HepG2 (cell line): ENCODE results near the gene GGCT. TPM values are rescaled to one million over a fixed set of nuclear protein-coding genes. Genes with fewer than 3 reads are reported as not detected.
A peak's percentile ranks its signal among the peaks of the same experiment; 100 is the strongest.

Experiments used
- ATF7 ChIP-seq, 2 experiments: fragments of 450-650 bp in 1 of 2; sonication (generic) in 1 of 2; formaldehyde crosslinking in 1 of 2; IDR thresholded peaks; 2 replicates each; pipeline versions ENCODE4 v1.4.0 to v1.6.1; 2016 to 2020; ENCODE audit warnings: antibody characterized with exemption in 1 of 2, mild to moderate bottlenecking in 1 of 2, missing genetic modification reagents in 1 of 2
- CHCHD3 ChIP-seq: sonication (generic); formaldehyde crosslinking; IDR thresholded peaks from 2 replicates; pipeline ENCODE4 v1.8.0; 2022; ENCODE audit warnings: mild to moderate bottlenecking, missing genetic modification reagents, moderate library complexity
- CREM ChIP-seq, 2 experiments: sonication (generic) in 1 of 2; formaldehyde crosslinking in 1 of 2; IDR thresholded peaks; 2 replicates each; pipeline versions ENCODE4 v1.4.0 to v1.6.1; 2016 to 2020; ENCODE audit warnings: antibody characterized with exemption in 1 of 2, mild to moderate bottlenecking in 1 of 2, missing genetic modification reagents in 1 of 2
- ETV5 ChIP-seq: IDR thresholded peaks from 2 replicates; pipeline ENCODE4 v1.6.1; 2018; ENCODE audit warnings: missing biosample characterization, missing genetic modification reagents, inconsistent platforms, borderline replicate concordance
- FOXK1 ChIP-seq: sonication (generic); formaldehyde crosslinking; IDR thresholded peaks from 2 replicates; pipeline ENCODE4 v1.4.0; 2020; ENCODE audit warnings: low read depth, missing genetic modification reagents, borderline replicate concordance
- MBD4 ChIP-seq: IDR thresholded peaks from 2 replicates; pipeline ENCODE4 v1.6.1; 2012; ENCODE audit warnings: low read length, inconsistent platforms, borderline replicate concordance
- NFIC ChIP-seq: IDR thresholded peaks from 2 replicates; pipeline ENCODE4 v1.6.1; 2012; ENCODE audit warnings: mild to moderate bottlenecking, low read length, inconsistent platforms
- SETDB1 ChIP-seq: sonication (generic); formaldehyde crosslinking; IDR thresholded peaks from 2 replicates; pipeline ENCODE4 v1.5.1; 2020; ENCODE audit warnings: missing genetic modification reagents, mild to moderate bottlenecking, borderline replicate concordance
- SNAI1 ChIP-seq: sonication (generic); formaldehyde crosslinking; IDR thresholded peaks from 2 replicates; pipeline ENCODE4 v1.5.0; 2020; ENCODE audit warnings: mild to moderate bottlenecking, missing genetic modification reagents, borderline replicate concordance
- STAG1 ChIP-seq: sonication (generic); formaldehyde crosslinking; IDR thresholded peaks from 2 replicates; pipeline ENCODE4 v1.4.0; 2020; ENCODE audit warnings: missing genetic modification reagents
- YEATS2 ChIP-seq: sonication (generic); formaldehyde crosslinking; IDR thresholded peaks from 2 replicates; pipeline ENCODE4 v1.4.0; 2020; ENCODE audit warnings: missing genetic modification reagents, borderline replicate concordance
- ZFP37 ChIP-seq: sonication (generic); formaldehyde crosslinking; IDR thresholded peaks from 2 replicates; pipeline ENCODE4 v1.4.0; 2020; ENCODE audit warnings: missing genetic modification reagents, borderline replicate concordance
- ZNF441 ChIP-seq: sonication (generic); formaldehyde crosslinking; IDR thresholded peaks from 2 replicates; pipeline ENCODE4 v1.7.0; 2021; ENCODE audit warnings: missing genetic modification reagents, borderline replicate concordance
- ZNF552 ChIP-seq: sonication (generic); formaldehyde crosslinking; IDR thresholded peaks from 2 replicates; pipeline ENCODE4 v1.9.0; 2022; ENCODE audit warnings: missing genetic modification reagents, mild to moderate bottlenecking, borderline replicate concordance
- ZNF878 ChIP-seq: sonication (generic); formaldehyde crosslinking; IDR thresholded peaks from 2 replicates; pipeline ENCODE4 v1.8.1; 2023; ENCODE audit warnings: mild to moderate bottlenecking, missing genetic modification reagents, moderate library complexity
- polyA plus RNA-seq, 8 experiments: library from polyadenylated mRNA; depleted of rRNA in 3 of 8; stranded (reverse) in 7 of 8; unstranded in 1 of 8; fragments of >200 nt; fragmentation: Illumina TruSeq in 4 of 8; extraction: Trizol in 4 of 8; gene quantifications; 2 replicates each; pipeline versions ENCODE4 v1.2.1 to v1.2.3, GENCODE V29; 2011 to 2016; ENCODE audit warnings: low read depth in 4 of 8, missing spikeins in 1 of 8, mixed read lengths in 1 of 8; ENCODE audit not compliant: insufficient read depth in 1 of 8
- total RNA-seq, 5 experiments: library from RNA; depleted of rRNA; stranded (reverse); fragments of >200 nt; fragmentation: Illumina TruSeq; extraction: Trizol; gene quantifications; 2 replicates each; pipeline ENCODE4 v1.2.3, GENCODE V29; 2016; ENCODE audit warnings: low read depth in 1 of 5
- TF ChIP-seq, protein P1 (sequence below): sonication (generic); formaldehyde crosslinking; conservative IDR thresholded peaks from 2 replicates; pipeline ENCODE4 v1.8.0; 2022; ENCODE audit warnings: missing genetic modification reagents
- TF ChIP-seq, protein P2 (sequence below): sonication (generic); formaldehyde crosslinking; IDR thresholded peaks from 2 replicates; pipeline ENCODE4 v1.5.1; 2020; ENCODE audit warnings: missing genetic modification reagents, mild to moderate bottlenecking, borderline replicate concordance
- TF ChIP-seq, protein P3 (sequence below): sonication (generic); formaldehyde crosslinking; IDR thresholded peaks from 2 replicates; pipeline ENCODE4 v1.4.0; 2020; ENCODE audit warnings: missing genetic modification reagents
- TF ChIP-seq, protein P4 (sequence below): sonication (generic); formaldehyde crosslinking; conservative IDR thresholded peaks from 2 replicates; pipeline ENCODE4 v1.4.0; 2020; ENCODE audit warnings: mild to moderate bottlenecking, missing genetic modification reagents, moderate library complexity

Gene GGCT
- total and polyA plus RNA-seq, 2 of the 13 experiments (the other 11 are each of a cell fraction or from before 2014, with no cell fraction given), result 19.5 to 78.3 TPM

DNA sequence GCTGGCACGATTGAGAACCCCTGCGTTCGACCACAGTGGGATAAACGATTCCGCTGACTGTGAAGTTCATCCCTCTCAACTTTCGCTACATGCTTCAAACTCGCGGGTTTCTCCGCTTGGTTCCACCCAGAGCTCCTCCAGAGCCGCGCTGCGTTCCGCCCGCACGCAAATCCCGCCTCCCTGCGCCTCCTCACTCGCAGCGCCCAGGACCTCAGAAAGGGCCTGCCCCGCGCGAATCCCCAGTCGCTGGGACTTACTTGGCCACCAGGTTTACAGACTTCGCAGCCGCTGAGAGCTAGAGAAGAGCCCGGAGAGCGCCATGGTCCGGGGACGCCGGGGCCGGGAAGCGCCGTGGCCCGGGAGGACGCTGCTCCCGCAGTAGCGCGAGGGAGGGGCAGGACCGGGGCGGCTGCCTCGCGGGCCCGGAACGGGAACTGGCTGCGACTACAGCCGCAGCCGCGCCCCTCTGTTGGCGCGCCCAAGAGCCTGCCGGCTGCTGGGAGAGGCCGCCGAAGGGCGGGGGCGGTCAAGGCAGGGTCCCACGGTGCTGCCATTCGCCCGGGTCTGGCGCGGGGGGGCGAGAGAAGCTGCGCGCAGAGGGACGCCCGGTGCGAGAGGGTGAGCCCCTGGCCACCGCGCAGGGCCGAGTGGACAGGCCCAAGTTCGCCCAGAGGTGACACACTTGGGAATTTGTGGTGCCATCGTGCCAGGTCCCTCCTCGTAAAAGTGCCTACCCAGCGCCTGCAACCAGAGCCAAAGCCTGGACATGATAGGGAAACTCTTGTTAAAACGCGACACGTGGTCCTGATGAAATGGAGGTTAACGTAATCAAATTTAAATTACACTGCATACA is 26.1 kb downstream of the GGCT start, which contains the start of gene NOD1 (continued):
- TF ChIP-seq FOXK1 (CRISPR knock-in tag), result no peak
- no peak for TF ChIP-seq ATF7 (IDR thresholded peaks at IDR 0.05)
- no peak for TF ChIP-seq ATF7 (CRISPR knock-in tag; IDR thresholded peaks at IDR 0.05)
- TF ChIP-seq SNAI1 (CRISPR knock-in tag), result no peak
- no peak for TF ChIP-seq STAG1 (CRISPR knock-in tag)
- TF ChIP-seq, protein P1, sequence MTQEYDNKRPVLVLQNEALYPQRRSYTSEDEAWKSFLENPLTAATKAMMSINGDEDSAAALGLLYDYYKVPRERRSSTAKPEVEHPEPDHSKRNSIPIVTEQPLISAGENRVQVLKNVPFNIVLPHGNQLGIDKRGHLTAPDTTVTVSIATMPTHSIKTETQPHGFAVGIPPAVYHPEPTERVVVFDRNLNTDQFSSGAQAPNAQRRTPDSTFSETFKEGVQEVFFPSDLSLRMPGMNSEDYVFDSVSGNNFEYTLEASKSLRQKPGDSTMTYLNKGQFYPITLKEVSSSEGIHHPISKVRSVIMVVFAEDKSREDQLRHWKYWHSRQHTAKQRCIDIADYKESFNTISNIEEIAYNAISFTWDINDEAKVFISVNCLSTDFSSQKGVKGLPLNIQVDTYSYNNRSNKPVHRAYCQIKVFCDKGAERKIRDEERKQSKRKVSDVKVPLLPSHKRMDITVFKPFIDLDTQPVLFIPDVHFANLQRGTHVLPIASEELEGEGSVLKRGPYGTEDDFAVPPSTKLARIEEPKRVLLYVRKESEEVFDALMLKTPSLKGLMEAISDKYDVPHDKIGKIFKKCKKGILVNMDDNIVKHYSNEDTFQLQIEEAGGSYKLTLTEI (CRISPR knock-in tag), result no peak
- TF ChIP-seq MBD4, result no peak
- no peak for TF ChIP-seq CHCHD3 (CRISPR knock-in tag)
- TF ChIP-seq, protein P2, sequence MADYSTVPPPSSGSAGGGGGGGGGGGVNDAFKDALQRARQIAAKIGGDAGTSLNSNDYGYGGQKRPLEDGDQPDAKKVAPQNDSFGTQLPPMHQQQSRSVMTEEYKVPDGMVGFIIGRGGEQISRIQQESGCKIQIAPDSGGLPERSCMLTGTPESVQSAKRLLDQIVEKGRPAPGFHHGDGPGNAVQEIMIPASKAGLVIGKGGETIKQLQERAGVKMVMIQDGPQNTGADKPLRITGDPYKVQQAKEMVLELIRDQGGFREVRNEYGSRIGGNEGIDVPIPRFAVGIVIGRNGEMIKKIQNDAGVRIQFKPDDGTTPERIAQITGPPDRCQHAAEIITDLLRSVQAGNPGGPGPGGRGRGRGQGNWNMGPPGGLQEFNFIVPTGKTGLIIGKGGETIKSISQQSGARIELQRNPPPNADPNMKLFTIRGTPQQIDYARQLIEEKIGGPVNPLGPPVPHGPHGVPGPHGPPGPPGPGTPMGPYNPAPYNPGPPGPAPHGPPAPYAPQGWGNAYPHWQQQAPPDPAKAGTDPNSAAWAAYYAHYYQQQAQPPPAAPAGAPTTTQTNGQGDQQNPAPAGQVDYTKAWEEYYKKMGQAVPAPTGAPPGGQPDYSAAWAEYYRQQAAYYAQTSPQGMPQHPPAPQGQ (CRISPR knock-in tag), result 0 out of 2 replicates have a peak, but pooled peaks have one; percentile 35
- no peak for TF ChIP-seq CREM (IDR thresholded peaks at IDR 0.05)
- TF ChIP-seq CREM (CRISPR knock-in tag; IDR thresholded peaks at IDR 0.05), result no peak
- TF ChIP-seq ZNF552 (CRISPR knock-in tag), result no peak
- TF ChIP-seq YEATS2 (CRISPR knock-in tag), result no peak; the same call in 1 of the 2 replicates
- TF ChIP-seq ZNF441 (CRISPR knock-in tag), result peak; percentile 74; the same call in 1 of the 2 replicates
- TF ChIP-seq ZFP37 (CRISPR knock-in tag), result no peak
- TF ChIP-seq, protein P3, sequence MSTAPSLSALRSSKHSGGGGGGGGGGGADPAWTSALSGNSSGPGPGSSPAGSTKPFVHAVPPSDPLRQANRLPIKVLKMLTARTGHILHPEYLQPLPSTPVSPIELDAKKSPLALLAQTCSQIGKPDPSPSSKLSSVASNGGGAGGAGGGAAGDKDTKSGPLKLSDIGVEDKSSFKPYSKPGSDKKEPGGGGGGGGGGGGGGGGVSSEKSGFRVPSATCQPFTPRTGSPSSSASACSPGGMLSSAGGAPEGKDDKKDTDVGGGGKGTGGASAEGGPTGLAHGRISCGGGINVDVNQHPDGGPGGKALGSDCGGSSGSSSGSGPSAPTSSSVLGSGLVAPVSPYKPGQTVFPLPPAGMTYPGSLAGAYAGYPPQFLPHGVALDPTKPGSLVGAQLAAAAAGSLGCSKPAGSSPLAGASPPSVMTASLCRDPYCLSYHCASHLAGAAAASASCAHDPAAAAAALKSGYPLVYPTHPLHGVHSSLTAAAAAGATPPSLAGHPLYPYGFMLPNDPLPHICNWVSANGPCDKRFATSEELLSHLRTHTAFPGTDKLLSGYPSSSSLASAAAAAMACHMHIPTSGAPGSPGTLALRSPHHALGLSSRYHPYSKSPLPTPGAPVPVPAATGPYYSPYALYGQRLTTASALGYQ (CRISPR knock-in tag), result no peak; the same call in 1 of the 2 replicates
- TF ChIP-seq, protein P4, sequence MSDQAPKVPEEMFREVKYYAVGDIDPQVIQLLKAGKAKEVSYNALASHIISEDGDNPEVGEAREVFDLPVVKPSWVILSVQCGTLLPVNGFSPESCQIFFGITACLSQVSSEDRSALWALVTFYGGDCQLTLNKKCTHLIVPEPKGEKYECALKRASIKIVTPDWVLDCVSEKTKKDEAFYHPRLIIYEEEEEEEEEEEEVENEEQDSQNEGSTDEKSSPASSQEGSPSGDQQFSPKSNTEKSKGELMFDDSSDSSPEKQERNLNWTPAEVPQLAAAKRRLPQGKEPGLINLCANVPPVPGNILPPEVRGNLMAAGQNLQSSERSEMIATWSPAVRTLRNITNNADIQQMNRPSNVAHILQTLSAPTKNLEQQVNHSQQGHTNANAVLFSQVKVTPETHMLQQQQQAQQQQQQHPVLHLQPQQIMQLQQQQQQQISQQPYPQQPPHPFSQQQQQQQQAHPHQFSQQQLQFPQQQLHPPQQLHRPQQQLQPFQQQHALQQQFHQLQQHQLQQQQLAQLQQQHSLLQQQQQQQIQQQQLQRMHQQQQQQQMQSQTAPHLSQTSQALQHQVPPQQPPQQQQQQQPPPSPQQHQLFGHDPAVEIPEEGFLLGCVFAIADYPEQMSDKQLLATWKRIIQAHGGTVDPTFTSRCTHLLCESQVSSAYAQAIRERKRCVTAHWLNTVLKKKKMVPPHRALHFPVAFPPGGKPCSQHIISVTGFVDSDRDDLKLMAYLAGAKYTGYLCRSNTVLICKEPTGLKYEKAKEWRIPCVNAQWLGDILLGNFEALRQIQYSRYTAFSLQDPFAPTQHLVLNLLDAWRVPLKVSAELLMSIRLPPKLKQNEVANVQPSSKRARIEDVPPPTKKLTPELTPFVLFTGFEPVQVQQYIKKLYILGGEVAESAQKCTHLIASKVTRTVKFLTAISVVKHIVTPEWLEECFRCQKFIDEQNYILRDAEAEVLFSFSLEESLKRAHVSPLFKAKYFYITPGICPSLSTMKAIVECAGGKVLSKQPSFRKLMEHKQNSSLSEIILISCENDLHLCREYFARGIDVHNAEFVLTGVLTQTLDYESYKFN, result 0 out of 2 replicates have a peak, but pooled peaks have one; percentile 28
- TF ChIP-seq NFIC, result no peak
- no peak for TF ChIP-seq ZNF878 (CRISPR knock-in tag)
- no peak for TF ChIP-seq ETV5 (CRISPR knock-in tag)
- TF ChIP-seq SETDB1 (CRISPR knock-in tag), result no peak
